Liver (tissue), 9 donors: Measurements from ENCODE around the gene LYST. TPM values are rescaled to one million over a fixed set of nuclear protein-coding genes. Genes with fewer than 3 reads are reported as not detected.

Experiments used
- DNase-seq: peaks from one replicate; pipeline ENCODE4 v3.0.0-alpha.2; 2017; ENCODE audit warnings: low spot score
- H3K27ac ChIP-seq, 2 donors: one replicate each; pipeline ENCODE4 v1.7.0; 2013; ENCODE audit warnings: inconsistent platforms in 2 of 2, low read length in 2 of 2, control low read depth in 1 of 2, low read depth in 1 of 2, mild to moderate bottlenecking in 1 of 2
- H3K27me3 ChIP-seq, 4 donors: one replicate each; pipeline versions ENCODE4 v1.6.1 to v1.7.0; 2013; ENCODE audit warnings: low read length in 3 of 4, inconsistent platforms in 1 of 4, mild to moderate bottlenecking in 1 of 4, moderate library complexity in 1 of 4; ENCODE audit not compliant: control insufficient read depth in 4 of 4, insufficient read depth in 4 of 4
- H3K36me3 ChIP-seq, 4 donors: one replicate each; pipeline versions ENCODE4 v1.6.1 to v1.7.0; 2013; ENCODE audit warnings: low read length in 3 of 4, mild to moderate bottlenecking in 3 of 4, low read depth in 1 of 4, moderate library complexity in 1 of 4; ENCODE audit not compliant: control insufficient read depth in 4 of 4, insufficient read depth in 3 of 4
- H3K4me1 ChIP-seq, 4 donors: one replicate each; pipeline versions ENCODE4 v1.6.1 to v1.7.0; 2013; ENCODE audit warnings: low read length in 3 of 4, mild to moderate bottlenecking in 3 of 4, moderate library complexity in 1 of 4; ENCODE audit not compliant: control insufficient read depth in 4 of 4, insufficient read depth in 4 of 4
- H3K4me3 ChIP-seq, 3 donors: one replicate each; pipeline versions ENCODE4 v1.6.1 to v1.7.0; 2013; ENCODE audit warnings: low read length in 3 of 3, control low read depth in 1 of 3, low read depth in 1 of 3, mild to moderate bottlenecking in 1 of 3
- H3K9ac ChIP-seq, 2 donors: one replicate each; pipeline ENCODE4 v1.7.0; 2013; ENCODE audit warnings: low read length in 2 of 2, mild to moderate bottlenecking in 2 of 2, moderate library complexity in 2 of 2, control low read depth in 1 of 2, low read depth in 1 of 2
- H3K9me3 ChIP-seq, 4 donors: one replicate each; pipeline versions ENCODE4 v1.6.1 to v1.7.0; 2013; ENCODE audit warnings: low read length in 3 of 4; ENCODE audit not compliant: control insufficient read depth in 4 of 4
- EGR1 ChIP-seq, 2 donors: IDR thresholded peaks; 2 replicates each; pipeline ENCODE4 v1.6.1; 2016 to 2018; ENCODE audit warnings: antibody characterized with exemption in 2 of 2, low read depth in 2 of 2
- FOXA2 ChIP-seq: IDR thresholded peaks from 2 replicates; pipeline ENCODE4 v1.6.1; 2016; ENCODE audit warnings: antibody characterized with exemption
- HNF4A ChIP-seq, 2 donors: conservative IDR thresholded peaks; 2 replicates each; pipeline ENCODE4 v1.6.1; 2016; ENCODE audit warnings: antibody characterized with exemption in 2 of 2, mild to moderate bottlenecking in 2 of 2
- HNF4G ChIP-seq: IDR thresholded peaks from 2 replicates; pipeline ENCODE4 v1.6.1; 2016; ENCODE audit warnings: antibody characterized with exemption
- JUND ChIP-seq, 2 donors: IDR thresholded peaks; 2 replicates each; pipeline ENCODE4 v1.6.1; 2016; ENCODE audit warnings: antibody characterized with exemption in 2 of 2
- RAD21 ChIP-seq, 2 donors: IDR thresholded peaks; 2 replicates each; pipeline ENCODE4 v1.6.1; 2016; ENCODE audit warnings: antibody characterized with exemption in 2 of 2, mild to moderate bottlenecking in 2 of 2
- RXRA ChIP-seq, 2 donors: IDR thresholded peaks; 2 replicates each; pipeline ENCODE4 v1.6.1; 2017 to 2018; ENCODE audit warnings: antibody characterized with exemption in 2 of 2, mild to moderate bottlenecking in 1 of 2
- SP1 ChIP-seq: IDR thresholded peaks from 2 replicates; pipeline ENCODE4 v1.6.1; 2018; ENCODE audit warnings: antibody characterized with exemption, mild to moderate bottlenecking
- TAF1 ChIP-seq: conservative IDR thresholded peaks from 2 replicates; pipeline ENCODE4 v1.6.1; 2016; ENCODE audit warnings: antibody characterized with exemption, mild to moderate bottlenecking
- YY1 ChIP-seq: IDR thresholded peaks from 2 replicates; pipeline ENCODE4 v1.6.1; 2016; ENCODE audit warnings: antibody characterized with exemption, mild to moderate bottlenecking
- WGBS: extraction: QIAGEN DNeasy Blood & Tissue Kit; methylation state at CpG from one replicate; pipeline ENCODE4 v1.1.7; 2013; 5-methylcytosine and 5-hydroxymethylcytosine counted together
- polyA plus RNA-seq, 2 donors: library from polyadenylated mRNA; stranded (reverse) in 1 of 2; unstranded in 1 of 2; fragments of 200-250 nt in 1 of 2; fragments of >200 nt in 1 of 2; fragmentation: Nextera tagmentation in 1 of 2; extraction: Ambion mirVana in 1 of 2; gene quantifications; one replicate each; pipeline versions ENCODE4 v1.2.1 to v1.2.3, GENCODE V29; 2013 to 2015
- total RNA-seq, 2 donors: library from RNA; depleted of rRNA; stranded (reverse); fragments of >200 nt; gene quantifications; one replicate each; pipeline ENCODE4 v1.2.3, GENCODE V29; 2014
- TF ChIP-seq, protein P1 (sequence below): IDR thresholded peaks from 2 replicates; pipeline ENCODE4 v1.6.1; 2016; ENCODE audit warnings: antibody characterized with exemption, mild to moderate bottlenecking
- TF ChIP-seq, protein P2 (sequence below): IDR thresholded peaks from 2 replicates; pipeline ENCODE4 v1.6.1; 2016; ENCODE audit warnings: antibody characterized with exemption
- TF ChIP-seq, protein P3 (sequence below): IDR thresholded peaks from 2 replicates; pipeline ENCODE4 v1.6.1; 2016; ENCODE audit warnings: antibody characterized with exemption
- TF ChIP-seq, protein P4 (sequence below): fragments of 150-350 bp; IDR thresholded peaks from 2 replicates; pipeline ENCODE4 v1.5.1; 2017; ENCODE audit warnings: improper control_type of control experiment, low read depth, low read length; ENCODE audit not compliant: missing input control
- donor health status: healthy.
- donor health status: healthy.
- donor health status: healthy.
- donor health status: healthy.
- donor health status: healthy.

Gene LYST
- total and polyA plus RNA-seq, 4 donors, result 3.4 to 45.9 (median 14.2) TPM

DNA sequence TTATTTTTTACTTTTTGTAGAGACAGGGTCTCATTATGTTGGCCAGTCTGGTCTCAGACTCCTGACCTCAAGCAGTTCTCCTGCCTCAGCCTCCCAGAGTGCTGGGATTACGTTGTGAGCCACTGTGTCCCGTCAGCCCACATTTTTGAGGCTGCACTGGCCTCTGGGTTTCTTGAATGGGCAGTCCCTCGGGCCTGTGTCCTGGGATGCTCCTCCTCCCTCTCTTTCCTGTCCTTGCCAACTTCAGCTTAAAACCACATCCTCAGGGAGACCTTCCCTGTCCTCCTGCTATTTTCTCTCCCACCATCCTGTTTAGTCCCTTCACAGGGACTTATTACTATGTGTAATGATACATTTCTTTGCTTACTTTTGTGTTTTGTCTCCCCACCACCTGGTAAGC, 31.4 kb upstream of the LYST start:
- Histone ChIP-seq H3K27me3 (no peaks in the 10 kb centered on the region), H3K4me1 (peaks cover 2 to 17% (median 9%) of the 10 kb centered on the region in 4 donors), H3K9ac (no peak overlapping the region), H3K9me3 (no peaks in the 10 kb centered on the region), H3K27ac (no peak overlapping the region), H3K4me3 (no peak overlapping the region), H3K36me3 (peaks cover 0 to 2% (median 0%) of the 10 kb centered on the region in 4 donors)
- TF ChIP-seq HNF4G, result no peak
- WGBS, result 68% methylated on average over 3 of the region's 3 CpGs
- no peak for DNase-seq

DNA sequence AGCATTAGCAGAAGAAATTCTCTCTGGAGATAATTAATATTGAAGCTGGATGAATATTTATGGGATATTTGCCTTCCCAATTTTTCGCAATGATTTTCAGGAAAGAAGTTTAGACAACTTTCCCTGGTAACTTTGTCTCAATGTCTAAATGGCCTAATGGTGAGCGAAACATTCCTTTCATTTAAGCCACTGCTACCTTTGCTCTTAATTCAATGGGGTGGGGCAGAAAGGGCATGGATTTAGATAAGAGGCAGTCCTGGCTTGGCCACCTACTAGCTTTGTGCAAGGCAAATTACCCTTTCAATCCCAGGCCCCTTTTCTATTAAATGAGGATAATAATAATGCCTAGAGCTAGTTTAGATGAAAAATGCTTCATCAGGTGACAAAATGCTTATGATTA, 27.1 kb upstream of the LYST start:
- DNase-seq, result no peak

More for the DNA sequence above, 27.1 kb upstream of the LYST start:
- WGBS, result 36% methylated on average over 2 of the region's 2 CpGs
- Histone ChIP-seq H3K4me1 (peaks cover 9 to 22% (median 15%) of the 10 kb centered on the region in 4 donors), H3K36me3 (peaks cover 0 to 2% (median 0%) of the 10 kb centered on the region in 4 donors), H3K9me3 (no peaks in the 10 kb centered on the region), H3K27ac (peak overlapping the region; percentile 64 to 69), H3K9ac (peak overlapping the region; percentile 55 to 83), H3K4me3 (peak overlapping the region; percentile 64 to 97 (median 87)), H3K27me3 (no peaks in the 10 kb centered on the region)
- TF ChIP-seq SP1 (peak; percentile 26), FOXA2 (no peak), YY1 (peak; percentile 68), TAF1 (peak; percentile 64), RAD21 (IDR thresholded peaks at IDR 0.05) (peak; percentile 40 to 54), RXRA (IDR thresholded peaks at IDR 0.05) (peak; percentile 80 to 86), JUND (IDR thresholded peaks at IDR 0.05) (peak in 1 of 2 donors; percentile 27), EGR1 (IDR thresholded peaks at IDR 0.05; ENCODE audit: low read depth in 2 of 2) (peak in 1 of 2 donors; percentile 15), HNF4A (conservative IDR thresholded peaks at IDR 0.05) (peak; percentile 67 to 74)
- TF ChIP-seq, protein P1, sequence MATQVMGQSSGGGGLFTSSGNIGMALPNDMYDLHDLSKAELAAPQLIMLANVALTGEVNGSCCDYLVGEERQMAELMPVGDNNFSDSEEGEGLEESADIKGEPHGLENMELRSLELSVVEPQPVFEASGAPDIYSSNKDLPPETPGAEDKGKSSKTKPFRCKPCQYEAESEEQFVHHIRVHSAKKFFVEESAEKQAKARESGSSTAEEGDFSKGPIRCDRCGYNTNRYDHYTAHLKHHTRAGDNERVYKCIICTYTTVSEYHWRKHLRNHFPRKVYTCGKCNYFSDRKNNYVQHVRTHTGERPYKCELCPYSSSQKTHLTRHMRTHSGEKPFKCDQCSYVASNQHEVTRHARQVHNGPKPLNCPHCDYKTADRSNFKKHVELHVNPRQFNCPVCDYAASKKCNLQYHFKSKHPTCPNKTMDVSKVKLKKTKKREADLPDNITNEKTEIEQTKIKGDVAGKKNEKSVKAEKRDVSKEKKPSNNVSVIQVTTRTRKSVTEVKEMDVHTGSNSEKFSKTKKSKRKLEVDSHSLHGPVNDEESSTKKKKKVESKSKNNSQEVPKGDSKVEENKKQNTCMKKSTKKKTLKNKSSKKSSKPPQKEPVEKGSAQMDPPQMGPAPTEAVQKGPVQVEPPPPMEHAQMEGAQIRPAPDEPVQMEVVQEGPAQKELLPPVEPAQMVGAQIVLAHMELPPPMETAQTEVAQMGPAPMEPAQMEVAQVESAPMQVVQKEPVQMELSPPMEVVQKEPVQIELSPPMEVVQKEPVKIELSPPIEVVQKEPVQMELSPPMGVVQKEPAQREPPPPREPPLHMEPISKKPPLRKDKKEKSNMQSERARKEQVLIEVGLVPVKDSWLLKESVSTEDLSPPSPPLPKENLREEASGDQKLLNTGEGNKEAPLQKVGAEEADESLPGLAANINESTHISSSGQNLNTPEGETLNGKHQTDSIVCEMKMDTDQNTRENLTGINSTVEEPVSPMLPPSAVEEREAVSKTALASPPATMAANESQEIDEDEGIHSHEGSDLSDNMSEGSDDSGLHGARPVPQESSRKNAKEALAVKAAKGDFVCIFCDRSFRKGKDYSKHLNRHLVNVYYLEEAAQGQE, result peak; percentile 59
- TF ChIP-seq, protein P2, sequence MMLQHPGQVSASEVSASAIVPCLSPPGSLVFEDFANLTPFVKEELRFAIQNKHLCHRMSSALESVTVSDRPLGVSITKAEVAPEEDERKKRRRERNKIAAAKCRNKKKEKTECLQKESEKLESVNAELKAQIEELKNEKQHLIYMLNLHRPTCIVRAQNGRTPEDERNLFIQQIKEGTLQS, result no peak
- TF ChIP-seq, protein P3, sequence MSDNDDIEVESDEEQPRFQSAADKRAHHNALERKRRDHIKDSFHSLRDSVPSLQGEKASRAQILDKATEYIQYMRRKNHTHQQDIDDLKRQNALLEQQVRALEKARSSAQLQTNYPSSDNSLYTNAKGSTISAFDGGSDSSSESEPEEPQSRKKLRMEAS, result no peak
- TF ChIP-seq, protein P4, sequence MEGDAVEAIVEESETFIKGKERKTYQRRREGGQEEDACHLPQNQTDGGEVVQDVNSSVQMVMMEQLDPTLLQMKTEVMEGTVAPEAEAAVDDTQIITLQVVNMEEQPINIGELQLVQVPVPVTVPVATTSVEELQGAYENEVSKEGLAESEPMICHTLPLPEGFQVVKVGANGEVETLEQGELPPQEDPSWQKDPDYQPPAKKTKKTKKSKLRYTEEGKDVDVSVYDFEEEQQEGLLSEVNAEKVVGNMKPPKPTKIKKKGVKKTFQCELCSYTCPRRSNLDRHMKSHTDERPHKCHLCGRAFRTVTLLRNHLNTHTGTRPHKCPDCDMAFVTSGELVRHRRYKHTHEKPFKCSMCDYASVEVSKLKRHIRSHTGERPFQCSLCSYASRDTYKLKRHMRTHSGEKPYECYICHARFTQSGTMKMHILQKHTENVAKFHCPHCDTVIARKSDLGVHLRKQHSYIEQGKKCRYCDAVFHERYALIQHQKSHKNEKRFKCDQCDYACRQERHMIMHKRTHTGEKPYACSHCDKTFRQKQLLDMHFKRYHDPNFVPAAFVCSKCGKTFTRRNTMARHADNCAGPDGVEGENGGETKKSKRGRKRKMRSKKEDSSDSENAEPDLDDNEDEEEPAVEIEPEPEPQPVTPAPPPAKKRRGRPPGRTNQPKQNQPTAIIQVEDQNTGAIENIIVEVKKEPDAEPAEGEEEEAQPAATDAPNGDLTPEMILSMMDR, result no peak
